Activated CD4-positive, alpha-beta T cell treated with anti-CD3 and anti-CD28 coated beads for 1 hour (primary cell): ENCODE data around the gene PRR33.
"Not testable (repeated sequence)": the region's sequence is repeated elsewhere in the genome, so short reads cannot be mapped to it uniquely, and the experiment has no call there.

Source experiments
- DNase-seq: peaks from one replicate; pipeline ENCODE4 v3.0.0-alpha.2; 2020

PRR33 gene

DNA sequence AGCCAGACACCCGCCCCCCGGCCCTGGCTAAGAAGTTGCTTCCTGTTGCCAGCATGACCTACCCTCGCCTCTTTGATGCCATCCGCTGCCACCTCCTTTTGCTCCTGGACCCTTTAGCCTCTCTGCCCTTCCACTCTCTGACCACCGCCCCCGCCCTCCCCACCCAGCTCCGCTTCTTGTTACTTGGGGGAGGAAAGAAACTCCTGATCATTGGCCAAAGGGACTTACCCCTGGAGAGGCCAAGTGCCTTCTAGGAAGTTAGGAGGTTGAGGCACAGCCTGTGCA is at the start of gene PRR33:
Gene PRR33, minus strand, starts transcription at position 65 of the 285 bp plus-strand sequence. CDS start 1,311 bp downstream, outside the sequence.
- no peak for DNase-seq

DNA sequence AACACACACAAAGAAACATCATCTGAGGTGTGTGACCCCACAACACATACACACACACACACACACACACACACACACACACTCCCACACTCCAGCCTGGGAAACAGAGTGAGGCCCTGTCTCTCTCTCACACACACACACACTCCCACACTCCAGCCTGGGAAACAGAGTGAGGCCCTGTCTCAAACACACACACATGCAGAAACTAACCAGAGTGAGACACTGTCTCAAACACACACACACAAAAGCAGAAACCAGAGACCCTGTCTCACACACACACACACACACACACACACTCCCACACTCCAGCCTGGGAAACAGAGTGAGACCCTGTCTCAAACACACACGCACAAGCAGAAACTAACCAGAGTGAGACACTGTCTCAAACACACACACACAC is 48.1 kb upstream of the PRR33 start:
- not testable (repeated sequence) for DNase-seq

DNA sequence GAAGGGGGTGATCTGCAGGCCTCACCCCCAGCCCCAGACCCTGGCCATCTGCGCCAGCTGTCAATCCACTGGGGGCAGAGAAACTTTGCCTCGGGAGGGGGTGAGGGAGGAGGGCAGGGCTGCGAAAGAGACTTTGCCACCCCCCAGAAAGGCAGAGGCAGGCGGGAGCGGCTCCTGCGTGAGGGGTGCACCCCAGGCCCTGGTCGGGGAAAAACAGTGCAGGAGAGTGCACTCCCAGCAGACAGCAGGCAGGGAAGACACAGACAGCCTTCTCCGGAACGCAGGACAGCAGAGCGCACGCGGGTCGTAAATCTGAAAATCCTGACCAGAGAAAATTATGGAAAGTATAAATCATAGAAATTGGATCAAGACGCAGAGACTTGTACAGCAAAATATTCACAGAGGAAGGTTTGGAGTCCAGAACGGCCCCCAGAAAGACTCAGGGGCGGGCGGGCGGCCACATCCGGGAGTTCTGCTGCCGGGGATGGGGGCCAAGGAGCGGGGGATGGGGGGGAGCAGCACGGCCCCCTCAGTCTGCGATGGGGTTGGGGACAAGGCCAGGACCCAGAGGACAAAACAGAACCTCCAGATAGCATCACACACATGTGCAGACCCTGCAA is 47.4 kb upstream of the PRR33 start:
- DNase-seq, result no peak

DNA sequence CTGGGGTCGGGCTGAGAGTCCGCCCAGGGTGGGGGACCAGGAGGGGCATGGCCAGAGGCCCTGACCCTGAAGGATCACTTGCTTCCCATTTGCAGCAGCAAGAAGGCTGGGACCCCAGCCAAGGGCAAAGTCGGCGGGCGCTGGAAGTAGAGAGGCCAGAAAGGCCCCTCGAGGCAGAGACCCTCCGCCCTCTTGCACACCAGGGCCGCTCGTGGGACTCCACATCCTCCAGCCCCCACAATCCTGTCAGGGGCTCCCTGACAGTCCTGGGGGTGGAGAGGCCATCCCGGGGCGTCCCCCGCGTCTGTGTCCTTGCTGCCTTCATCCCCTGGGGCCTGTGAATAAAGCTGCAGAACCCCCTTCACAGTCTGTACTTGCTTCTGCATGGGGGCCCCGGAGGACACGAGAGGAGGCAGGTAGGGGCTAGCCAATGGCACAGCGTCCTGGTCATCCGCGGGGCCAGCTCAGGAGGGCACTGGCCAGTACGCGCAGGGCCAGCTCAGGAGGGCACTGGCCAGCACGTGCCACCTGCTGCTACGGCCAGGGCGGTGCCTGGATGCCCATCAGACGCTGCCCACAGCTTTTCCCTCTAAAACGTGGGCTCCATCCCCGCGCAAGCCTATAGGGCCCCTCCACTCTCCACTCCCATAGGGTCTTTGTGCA is 46.8 kb upstream of the PRR33 start:
- no peak for DNase-seq

DNA sequence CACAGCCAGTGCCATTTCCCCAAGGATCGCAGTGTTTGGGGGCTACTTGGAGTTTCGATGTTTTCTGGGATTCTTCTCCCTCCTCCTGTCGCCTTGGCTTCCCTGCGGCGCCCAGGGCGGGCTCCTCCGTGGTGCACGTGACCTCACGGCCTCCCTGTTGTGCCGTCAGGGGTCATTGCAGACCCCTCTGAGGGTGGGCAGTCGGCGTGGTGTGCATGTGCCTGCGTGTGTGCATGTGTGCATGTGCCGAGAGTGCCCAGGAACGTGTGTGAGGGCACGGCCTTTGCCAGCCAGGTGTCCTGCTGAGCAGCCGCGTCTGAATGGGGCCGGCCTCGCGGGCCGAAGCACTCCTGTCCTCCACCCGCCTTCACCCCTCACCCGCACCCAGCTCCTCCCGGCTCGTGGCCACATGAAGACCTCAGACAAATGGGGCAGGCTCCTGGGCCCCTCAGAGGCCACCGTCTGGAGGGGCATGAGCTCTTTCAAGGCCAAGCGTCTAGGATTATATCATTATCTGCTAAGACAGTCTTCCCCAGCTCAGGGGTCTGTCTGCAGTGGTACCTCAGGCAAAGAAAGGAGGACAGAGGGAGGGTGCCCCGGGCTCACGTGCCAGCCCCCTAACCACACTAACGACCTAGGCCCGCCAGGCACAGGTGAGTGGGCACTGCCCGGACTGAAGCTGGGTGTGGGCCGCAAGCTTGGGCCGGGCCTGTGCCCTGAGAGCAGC is 46.1 kb upstream of the PRR33 start:
- no peak for DNase-seq

DNA sequence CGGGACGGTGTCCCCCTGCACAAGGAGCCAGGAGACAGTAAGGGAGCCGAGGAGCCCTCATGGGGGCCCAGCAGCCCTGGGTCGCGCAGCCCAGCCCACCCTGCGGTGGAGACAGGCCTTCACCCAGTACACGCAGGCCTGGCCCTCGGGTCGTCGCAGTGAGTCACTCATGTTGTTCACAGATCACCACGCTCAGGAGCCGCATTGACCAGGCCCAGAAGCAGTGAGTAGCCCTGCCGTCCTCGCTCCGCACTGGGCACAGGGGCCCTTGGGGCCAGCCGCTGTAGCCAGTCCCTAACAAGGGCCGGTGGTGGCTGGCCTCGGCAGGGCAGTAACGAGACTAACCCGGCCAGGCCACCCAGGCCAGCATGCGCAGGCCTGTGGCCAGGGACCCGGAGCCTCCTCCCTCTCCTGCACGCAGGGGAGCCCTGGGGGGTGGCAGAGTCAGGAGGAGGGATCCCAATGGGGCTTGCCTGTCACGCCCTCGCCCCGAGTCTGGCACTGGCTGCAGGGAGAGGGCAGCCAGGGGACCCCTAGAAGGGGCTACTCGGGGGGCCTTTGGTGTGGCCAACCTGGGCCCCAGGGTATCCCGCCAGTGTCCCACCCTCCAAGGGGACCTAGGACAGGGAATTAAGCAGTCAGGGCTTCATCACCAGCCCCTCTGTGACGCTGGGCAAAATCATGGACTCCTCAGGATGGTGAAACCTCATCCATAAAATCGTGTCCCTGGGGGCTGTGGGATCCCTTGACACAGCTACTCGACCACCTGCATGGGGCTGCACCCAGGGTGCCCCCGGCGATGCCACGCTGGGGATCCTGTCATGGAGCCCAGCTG is 45.3 kb upstream of the PRR33 start:
- no peak for DNase-seq

DNA sequence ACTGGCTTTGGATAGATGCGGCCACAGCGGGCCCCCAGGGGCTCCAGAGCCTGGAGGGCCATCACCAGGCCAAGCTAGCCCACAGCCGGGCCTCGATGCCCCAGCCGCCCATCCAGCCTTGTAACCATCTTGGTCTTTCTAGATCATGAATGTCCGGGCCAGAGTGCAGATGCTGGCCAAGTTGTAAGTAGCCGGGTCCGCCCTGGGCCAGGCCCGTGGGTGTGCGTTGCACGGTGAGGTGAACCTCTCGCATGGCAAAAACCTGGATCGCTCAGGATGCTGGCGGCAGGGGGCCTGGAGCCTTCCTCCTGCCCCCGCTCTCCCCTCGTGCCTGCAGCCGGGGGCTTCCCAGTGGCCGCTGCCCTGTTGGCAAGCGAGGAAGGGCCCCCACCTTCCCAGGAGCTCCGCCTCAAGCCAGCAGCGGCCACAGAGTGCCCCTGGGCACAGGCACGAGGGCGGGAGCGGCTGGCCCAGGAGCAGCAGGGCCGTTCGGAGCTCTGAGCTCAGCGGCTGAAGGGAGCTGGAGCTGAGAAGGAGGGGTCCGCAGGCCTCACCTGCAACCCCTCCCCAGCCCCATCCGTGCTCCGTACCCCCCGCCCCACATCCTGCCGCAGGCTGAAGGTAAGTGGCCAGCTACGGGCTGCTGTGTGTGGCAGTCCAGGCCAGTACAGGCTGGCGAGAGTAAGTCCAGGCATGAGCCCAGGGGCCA is 44.5 kb upstream of the PRR33 start:
- no peak for DNase-seq

DNA sequence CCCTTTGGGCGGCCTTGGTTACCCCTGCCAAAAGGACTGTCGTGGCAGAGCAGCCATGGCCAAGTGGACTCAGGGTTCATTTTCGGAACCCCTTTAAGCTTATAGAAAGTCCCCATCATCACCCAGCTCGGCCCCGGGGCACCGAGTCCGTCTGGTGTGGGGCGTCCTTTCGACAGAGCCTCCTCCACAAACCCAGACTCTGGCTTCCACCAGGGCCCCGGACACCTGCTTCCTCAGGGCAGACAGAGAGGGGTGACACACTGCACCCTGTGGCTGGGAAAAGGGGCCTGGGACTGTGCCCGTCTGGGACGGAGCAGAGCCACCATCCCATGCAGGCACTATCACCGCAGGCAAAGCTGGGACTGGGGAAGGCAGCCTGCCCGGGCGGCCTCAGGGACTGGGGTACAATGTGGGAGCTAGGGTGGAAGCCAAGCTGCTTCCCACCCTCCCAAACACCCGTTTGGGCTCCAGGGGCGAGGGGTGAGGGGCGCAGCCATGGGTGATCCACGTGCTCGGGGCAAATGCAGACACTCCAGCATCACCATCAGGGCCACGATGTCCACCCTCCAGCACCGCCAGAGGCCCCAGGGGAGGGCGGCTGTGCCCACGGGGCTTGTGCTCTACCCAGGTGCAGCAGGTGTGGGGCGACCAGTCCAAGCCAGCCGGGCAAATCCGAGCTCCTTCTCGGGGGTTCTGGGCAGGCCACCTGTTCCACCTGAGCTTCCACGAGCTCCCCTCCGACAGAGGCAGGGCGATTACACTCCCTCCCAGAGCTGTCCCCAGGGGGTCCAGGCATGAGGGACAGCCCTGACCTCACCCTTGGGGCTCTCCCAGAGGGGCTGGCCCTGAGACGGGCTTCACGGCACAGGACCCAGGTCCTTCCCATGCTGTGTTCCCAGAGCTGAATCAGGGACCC is 43.7 kb upstream of the PRR33 start:
- no peak for DNase-seq

DNA sequence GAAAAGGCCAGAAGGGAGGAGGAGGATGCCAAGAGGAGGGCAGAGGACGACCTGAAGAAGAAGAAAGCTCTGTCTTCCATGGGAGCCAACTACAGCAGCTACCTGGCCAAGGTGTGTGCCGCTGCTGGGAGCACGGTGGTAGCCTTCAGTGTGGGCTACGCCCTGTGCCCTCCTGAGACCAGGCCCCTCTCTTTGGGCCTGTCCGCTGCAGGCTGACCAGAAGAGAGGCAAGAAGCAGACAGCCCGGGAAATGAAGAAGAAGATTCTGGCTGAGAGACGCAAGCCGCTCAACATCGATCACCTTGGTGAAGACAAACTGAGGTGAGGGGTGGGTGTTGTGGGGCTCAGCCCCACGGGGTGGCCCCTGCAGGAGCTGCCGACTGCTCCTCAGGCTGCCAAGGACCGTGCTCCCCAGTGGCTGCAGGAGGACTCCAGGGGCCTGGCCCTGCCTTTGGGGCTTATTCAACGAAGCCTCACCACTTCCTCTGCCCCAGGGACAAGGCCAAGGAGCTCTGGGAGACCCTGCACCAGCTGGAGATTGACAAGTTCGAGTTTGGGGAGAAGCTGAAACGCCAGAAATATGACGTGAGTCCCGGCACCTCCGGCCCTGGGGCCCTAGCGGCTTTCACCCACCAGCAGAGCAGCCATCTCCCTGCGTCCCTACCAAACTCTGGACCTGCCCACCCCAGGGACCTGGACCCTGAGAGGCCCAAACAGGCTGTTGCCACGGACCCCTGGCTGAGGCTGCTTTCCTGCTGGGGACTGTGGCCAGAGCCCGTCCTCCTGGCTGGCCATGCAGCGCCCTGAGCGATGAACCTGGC is 42.9 kb upstream of the PRR33 start:
- no peak for DNase-seq

DNA sequence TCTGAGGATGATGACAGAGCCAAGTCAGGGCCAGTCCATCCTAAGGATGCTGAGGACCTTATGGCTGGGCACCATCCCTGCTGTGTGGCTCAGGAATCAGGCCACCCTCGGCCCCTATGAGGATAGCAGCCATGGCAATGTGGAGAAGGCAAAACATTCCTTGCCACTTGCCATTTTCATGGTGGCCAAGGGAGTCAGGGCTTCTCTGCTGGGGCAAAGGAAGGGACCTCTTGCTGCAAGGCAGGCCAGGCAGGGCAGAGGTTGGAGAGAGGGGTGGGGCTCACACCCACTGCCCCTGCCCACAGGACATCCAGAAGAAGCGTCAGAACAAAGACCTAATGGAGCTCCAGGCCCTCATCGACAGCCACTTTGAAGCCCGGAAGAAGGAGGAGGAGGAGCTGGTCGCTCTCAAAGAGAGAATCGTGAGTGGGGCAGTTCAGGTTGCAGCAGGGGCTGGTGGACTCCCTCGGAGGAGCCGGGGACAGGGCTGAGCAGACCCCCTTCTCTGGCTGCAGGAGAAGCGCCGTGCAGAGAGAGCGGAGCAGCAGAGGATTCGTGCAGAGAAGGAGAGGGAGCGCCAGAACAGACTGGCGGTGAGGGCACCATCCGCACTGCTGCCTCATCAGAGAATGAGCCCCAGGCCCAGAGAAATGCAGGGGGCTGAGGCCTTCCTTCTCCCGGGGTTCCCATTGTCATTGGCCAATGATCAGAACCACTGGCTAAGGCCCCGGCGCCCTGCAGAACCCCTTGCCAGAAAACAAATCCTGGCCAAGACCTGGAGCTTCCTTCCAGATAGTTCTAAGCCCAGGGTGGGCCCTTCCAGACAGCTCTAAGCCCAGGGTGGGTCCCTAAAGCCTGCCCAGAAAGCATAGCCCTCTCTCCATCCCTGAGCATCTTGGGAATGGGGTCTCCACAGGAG is 42.0 kb upstream of the PRR33 start:
- no peak for DNase-seq

DNA sequence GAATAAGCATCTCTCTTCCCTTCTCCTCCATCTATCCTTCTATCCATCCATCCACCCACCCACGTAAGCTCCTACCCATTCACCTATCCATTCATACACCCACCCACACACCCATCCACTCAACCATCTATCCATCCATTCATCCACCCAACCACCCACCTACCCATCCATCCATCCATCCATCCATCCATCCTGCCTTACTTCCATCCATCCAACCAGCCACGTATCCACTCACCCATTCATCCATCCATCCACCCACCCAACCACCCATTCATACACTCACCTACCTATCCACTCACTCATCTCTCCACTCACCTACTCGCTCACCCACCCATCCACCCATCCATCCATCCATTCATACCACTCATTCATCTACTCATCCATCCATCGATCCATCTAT is 41.0 kb upstream of the PRR33 start:
- no peak for DNase-seq

DNA sequence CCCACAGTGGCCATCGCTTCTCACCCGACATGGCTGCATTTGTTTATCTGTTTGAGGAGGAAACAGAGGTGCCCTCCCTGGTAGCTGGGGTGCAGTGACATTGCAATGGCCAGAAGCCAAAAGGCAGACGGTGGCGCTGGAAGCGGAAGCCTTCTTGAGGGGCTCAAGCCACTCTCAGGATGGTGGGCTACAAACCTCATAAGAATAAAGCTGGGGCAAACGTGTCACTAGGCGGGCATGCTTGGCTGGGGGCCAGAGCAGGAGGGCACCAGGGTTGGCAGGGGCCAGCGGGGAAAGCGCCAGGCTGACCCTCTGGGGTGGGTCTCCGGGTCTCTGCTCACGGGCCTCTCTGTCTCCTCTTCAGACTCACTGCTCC is 40.4 kb upstream of the PRR33 start:
- DNase-seq, result no peak

DNA sequence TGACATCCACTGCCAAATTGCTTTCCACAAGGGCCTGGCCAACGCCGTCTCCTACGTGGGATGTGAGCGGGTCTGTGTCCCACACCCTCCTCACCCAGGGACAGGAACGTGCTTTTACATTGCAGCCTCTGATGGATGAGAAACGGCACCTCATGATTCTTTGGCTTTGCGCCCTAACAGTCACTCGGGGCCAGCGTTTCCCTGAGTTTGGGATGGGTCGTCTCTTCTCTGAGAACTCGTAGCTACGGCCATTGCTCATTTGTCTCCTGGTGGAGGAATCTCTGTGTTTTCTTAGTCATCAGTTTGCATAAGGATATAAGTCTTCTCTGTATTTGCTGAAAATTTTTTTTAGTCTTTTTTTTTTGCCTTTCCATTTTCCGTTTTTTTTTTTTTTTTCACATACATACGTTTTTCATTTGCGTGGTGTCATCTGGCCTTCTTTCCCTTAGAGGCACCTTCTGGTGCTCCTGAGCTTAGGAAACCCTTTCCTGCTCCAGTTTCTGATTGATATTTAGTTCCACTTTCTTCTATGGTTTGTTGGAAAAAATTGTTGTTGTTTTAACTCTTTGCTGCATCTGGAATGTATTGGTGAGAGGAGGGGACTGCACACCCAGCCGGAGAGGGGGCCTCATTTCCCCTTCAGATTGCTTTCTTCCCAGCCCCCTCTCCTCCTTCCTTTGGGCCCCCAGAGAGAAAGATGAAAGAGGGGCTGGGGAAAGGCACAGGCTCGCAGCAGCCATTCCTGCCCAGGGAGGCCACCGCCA is 39.8 kb upstream of the PRR33 start:
- no peak for DNase-seq

DNA sequence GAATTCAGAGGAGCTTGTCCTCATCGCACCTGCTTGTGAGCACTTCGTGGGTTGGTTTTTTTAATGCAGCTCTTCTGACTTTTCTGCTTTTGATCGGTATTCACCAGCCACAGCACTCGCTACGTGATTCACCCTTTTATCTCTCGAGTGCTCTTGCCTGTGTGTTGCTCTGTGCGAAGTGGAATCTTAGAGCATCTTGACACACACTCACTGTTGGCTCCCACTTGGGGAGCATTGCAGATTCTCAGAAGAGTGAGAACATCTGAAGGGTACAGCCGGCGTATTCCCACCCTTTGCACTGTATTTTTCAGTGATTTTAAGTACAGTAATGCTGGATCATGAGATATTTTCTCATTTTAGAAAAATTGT is 38.8 kb upstream of the PRR33 start:
- DNase-seq, result no peak

DNA sequence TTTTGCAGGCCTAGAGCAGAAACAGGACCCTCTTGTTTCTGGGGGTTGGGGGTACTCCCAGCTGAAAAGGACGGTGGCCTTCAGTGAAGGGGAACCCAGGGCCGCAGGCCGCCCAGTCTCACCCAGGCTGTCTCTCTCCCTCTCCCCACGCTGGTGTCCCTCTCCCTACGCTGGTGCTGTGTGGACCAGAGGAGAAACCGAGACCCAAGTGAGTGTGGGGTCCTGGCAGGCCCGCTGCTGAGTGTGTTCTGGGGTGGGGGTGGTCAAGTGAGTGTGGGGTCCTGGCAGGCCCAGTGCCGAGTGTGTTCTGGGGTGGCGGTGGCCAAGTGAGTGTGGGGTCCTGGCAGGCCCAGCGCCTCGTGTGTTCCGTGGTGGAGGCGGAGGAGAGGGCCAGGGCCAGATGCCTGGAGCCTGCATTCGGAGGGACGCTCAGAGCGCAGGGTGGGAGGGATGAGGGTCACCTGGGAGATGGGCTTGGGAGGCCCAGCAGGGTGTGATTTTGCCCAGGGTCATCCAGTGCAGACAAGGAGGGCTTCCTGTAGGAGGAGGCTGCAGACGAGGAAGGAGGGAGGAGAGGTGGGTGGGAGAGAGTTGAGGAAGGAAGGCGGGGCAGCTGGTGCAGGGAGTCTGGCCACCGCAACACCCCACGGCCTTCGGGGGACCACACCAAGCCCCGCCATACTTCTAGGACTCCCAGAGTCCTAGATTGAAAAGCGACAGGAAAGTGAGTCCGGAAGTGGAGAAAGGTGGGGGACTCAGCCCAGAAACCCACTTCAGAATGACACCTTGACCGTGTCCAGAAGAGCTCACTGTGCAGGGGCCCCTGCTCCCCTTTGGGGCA is 38.1 kb upstream of the PRR33 start:
- DNase-seq, result no peak

DNA sequence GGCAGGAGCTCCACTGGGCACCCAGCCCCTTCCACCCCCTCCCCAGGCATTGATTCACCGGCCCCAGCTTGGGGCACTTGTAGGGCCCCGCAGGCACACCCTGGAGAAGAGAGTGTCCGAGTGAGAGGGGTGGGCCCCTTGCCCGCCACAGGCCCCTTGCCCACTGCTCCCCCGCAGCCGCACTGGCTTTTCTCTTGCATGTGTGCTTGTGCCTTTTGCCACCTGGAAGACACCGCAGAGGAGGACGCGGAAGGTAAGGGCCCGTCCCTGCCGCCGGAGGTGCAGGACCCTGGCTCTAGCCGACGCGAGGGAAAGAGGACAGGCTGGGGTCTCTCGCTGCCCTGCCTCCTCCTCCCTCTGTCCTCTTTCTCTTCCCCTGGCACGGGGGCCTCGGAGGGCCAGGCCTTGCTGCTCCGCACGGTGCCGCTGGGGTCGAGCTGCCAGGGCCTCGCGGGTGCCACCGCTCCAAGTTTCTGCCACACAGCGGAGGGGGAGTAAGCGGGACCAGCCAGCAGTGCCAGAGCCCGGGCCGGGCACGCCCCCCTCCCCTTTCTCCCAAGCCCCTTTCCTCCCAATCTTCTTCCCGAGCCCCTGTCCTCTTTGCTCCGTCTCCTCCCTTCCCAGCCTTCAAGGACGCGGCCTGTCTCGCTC is 37.3 kb upstream of the PRR33 start:
- DNase-seq, result no peak

DNA sequence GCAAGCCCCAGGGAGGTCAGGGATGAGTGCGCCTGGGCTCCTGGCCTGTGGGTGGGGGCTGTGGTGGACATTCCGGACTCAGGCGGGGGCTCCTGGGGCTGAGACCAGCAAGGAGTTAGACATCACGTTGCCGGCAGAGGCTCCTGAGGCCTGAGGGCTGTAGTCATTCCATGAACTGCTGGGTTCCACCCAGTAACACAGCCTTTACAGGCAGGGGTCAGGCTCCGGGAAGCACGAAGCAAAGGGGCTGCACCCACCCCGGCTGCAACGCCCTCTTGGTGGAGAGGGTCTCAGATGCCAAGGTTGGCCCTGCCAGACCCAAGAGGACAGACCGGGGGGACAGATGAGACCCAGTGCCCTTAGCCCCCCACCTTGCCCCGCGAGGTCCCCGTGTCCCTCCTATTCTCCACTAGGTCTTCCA is 36.8 kb upstream of the PRR33 start:
- DNase-seq, result no peak
